Measurements from ENCODE around the gene CYP19A1.

DNA sequence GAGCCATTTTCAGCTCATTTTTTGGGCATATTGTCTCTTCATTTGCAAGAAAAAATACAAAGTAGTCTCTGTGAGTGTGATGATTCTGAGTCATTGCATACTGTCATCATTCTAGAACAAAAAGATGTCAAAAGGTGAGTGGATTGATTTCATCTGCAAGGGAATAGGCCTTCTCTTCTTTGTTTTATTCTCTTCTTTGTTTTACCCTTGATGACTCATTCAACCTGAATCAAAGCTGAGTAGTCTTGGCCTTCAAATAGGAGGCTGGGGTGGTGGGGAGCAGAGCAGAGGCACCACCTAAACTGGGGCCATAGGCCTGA, 25.4 kb downstream of the CYP19A1 start:
- TF ChIP-seq YY1 (IDR thresholded peaks at IDR 0.05; ENCODE audit: low read depth, low read length): no peak
- TF ChIP-seq, protein P1, sequence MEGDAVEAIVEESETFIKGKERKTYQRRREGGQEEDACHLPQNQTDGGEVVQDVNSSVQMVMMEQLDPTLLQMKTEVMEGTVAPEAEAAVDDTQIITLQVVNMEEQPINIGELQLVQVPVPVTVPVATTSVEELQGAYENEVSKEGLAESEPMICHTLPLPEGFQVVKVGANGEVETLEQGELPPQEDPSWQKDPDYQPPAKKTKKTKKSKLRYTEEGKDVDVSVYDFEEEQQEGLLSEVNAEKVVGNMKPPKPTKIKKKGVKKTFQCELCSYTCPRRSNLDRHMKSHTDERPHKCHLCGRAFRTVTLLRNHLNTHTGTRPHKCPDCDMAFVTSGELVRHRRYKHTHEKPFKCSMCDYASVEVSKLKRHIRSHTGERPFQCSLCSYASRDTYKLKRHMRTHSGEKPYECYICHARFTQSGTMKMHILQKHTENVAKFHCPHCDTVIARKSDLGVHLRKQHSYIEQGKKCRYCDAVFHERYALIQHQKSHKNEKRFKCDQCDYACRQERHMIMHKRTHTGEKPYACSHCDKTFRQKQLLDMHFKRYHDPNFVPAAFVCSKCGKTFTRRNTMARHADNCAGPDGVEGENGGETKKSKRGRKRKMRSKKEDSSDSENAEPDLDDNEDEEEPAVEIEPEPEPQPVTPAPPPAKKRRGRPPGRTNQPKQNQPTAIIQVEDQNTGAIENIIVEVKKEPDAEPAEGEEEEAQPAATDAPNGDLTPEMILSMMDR (IDR thresholded peaks at IDR 0.05 in 2 of 3, conservative IDR thresholded peaks at IDR 0.05 in 1 of 3; ENCODE audit: control insufficient read depth in 2 of 3, extremely low read depth in 1 of 3, insufficient read depth in 1 of 3, low read depth in 3 of 3, low read length in 3 of 3): no peak
- no peak for TF ChIP-seq EGR1 (IDR thresholded peaks at IDR 0.05; ENCODE audit: borderline replicate concordance in 1 of 2, low read depth in 2 of 2, low read length in 2 of 2)
- TF ChIP-seq YBX1 (IDR thresholded peaks at IDR 0.05): no peak
- no peak for TF ChIP-seq TCF7 (IDR thresholded peaks at IDR 0.05; ENCODE audit: borderline replicate concordance)
- TF ChIP-seq NFYB (IDR thresholded peaks at IDR 0.05; ENCODE audit: insufficient read depth, low read depth, low read length): no peak
- no peak for TF ChIP-seq NR2F1 (conservative IDR thresholded peaks at IDR 0.05)
- no peak for TF ChIP-seq ATF7 (IDR thresholded peaks at IDR 0.05; ENCODE audit: low read depth)
- TF ChIP-seq NR2C2 (IDR thresholded peaks at IDR 0.05; ENCODE audit: borderline replicate concordance, control insufficient read depth, insufficient read length, low read depth): no peak
